Raji (cell line): Measurements from ENCODE around the gene NLK.

Source experiments
- POLR2A ChIP-seq: IDR thresholded peaks from 2 replicates; pipeline ENCODE4 v1.6.1; 2011; ENCODE audit warnings: low read depth, low read length, control low read depth; ENCODE audit not compliant: insufficient read depth

Gene NLK

DNA sequence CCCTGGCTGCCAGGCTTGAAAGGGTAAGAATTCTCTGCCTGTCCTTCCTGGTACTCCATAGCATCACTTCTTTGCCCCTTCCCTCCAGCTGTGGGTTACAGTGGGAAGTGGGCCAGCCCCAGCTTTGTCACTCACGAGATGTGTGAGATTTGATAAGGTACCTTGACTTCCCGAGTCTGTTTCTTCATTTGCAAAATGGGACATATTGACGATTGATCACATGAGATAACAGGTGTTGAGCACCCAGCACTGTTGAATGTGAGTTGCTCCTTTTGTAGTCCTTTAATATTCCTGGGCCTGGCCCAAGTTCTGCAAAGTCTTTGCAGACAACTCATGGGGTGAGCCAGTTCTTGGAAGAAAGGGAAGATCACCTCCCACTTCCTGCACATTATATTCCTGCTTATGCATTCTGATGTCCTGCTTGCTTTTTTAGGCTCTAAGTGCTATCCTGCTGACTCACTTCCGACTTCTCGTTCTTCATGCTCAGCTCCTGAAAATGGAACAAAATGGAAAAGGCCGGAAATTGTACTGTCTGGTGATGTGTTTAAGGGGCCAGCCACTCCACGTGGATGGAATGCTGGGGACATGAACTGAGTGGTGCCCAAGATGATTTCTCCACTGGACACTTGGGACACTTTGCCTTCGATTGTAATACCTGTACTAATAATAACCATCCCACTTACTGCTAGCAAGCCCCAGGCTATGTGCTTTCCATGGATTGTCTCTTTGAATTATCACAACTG is 8.3 kb upstream of the NLK start:
- no peak for TF ChIP-seq POLR2A

DNA sequence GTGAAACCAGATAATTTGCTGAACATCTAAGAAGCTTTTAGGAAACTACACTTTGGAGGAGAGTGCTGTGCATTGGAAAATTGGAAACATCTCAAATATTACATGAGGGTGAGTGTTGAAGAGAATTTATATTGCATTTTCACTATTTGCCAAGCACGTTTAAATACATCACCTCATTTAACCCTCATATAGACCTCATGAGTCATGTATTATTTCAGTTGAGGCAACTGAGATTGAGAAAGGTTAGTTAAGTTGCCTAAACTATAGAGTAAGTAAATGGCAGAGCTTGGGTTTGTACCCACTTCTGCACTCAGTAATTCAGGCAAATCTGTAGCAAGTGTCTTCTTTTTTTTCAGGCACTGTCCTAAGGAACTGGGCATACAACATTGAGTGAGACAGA is 3.7 kb upstream of the NLK start:
- TF ChIP-seq POLR2A: no peak

DNA sequence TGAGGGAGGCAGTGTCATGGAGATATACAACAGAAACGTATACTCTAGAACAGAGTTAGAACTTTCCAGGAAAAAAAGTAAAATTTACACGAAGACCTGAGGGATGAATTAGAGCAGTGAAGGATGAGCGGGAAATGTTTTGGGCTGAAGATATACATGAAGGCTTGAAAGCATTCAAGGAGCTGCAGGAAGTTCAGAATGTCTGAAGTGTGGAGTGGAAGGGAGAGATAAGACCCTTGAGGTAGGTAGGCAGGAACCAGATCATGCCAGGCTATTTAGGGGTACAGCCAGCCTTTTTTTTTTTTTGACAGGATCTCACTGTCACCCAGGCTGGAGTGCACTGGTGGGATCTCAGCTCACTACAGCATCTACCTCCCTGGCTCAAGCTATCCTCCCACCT is 3.2 kb upstream of the NLK start:
- TF ChIP-seq POLR2A: no peak

DNA sequence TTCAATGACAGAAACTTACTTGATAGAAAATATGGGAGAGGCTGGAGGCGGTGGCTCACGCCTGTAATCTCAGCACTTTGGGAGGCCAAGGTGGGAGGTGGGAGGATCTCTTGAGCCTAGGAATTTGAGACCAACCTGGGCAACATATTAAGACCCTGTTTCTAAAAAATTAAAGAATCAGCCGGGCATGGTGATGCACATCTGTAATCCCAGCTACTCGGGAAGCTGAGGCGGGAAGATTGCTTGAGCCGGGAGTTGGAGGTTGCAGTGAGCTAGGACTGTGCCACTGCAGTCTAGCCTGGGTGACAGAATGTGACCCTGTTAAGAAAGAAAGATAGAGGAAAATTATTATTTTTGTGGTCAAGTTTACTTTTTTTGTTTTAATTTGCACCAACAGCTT is 2.1 kb upstream of the NLK start:
- no peak for TF ChIP-seq POLR2A

DNA sequence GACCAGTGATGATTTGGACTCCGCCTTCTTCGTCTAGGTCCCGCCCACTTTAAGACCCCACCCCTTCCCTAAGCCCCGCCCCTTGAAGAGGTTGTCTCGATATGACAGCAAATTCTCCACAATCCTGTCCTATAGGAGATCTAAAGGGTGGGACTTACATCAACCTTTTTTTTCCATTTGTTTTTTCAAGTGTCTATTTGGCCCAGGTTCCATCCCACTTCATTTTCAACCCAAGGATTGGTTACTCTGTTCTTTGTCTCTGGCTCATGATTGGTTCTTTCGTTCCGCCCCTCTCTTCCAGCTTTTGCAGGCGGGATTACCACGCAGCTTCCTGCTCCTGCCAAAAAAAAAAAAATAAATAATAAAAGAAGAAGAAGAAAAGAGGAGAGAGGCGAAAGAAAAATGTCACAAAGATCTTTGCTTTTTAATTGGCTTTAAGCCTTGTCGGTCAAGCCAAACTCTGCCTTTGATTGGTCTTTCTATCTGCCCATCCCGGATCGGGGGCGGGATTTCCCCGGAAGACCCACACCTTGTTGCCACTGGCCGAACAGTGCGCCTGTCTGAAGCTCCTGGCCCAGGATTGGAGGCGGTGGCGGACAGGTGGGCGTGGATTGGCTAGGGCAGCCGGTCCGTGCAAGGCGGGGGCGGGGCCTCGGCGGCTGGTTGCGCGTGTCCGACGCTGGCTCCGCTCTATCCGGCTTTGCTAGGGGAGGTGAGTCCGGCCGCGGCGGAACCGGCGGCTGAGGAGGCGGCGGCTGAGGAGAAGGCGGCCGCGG is 1.2 kb upstream of the NLK start:
- peak; percentile 69 for TF ChIP-seq POLR2A

DNA sequence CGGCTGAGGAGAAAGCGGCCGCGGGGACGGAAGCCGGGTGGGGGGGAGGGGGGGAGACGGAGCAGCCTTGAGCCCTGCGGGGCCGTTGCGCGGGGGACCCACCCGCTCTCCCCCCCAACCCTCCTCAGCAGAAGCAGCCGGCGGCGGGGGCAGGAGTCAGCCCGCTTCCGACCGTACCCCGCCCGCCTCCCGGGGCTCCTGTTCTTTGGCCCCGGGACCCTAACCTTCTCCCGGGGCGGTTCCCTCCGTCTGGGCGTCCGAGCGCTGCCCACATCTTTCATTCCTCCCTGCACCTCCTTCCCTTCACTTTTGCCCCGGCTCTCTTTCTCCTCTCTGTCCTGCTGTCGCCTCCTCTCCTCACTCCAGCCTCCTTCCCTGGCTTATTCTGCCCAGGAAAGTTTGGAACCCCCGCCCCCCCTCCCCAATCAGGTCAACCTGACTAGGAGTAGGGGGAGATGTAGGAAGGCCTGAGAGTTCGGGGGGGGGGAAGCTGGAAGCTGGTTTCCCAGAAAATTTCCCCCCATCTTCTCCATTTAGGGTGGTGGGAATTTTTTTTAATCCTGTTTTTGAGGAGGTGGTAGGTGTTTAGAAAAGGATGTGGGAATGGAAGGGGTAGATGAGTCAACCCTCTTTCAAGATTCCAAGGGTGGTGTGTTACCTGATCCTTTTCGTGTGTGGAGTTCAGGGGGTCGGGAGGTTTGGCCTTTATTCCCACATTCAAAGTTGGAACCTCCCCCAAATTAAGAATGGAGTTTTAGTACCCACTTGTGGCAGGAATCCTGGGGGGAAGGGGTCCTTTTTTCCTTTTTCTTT is 427 bp upstream of the NLK start:
- no peak; the same call in 1 of the 2 replicates for TF ChIP-seq POLR2A

DNA sequence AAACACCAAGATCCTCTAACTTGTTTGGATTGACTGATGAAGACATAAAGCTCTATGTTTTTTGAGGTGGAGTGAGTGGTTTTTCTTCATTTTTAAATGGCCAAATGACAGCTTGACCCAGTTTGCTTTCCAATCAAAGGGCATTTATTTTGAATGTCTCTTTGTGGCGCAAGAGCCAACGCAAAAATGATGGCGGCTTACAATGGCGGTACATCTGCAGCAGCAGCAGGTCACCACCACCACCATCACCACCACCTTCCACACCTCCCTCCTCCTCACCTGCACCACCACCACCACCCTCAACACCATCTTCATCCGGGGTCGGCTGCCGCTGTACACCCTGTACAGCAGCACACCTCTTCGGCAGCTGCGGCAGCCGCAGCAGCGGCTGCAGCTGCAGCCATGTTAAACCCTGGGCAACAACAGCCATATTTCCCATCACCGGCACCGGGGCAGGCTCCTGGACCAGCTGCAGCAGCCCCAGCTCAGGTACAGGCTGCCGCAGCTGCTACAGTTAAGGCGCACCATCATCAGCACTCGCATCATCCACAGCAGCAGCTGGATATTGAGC is 329 bp downstream of the NLK start:
- no peak for TF ChIP-seq POLR2A

DNA sequence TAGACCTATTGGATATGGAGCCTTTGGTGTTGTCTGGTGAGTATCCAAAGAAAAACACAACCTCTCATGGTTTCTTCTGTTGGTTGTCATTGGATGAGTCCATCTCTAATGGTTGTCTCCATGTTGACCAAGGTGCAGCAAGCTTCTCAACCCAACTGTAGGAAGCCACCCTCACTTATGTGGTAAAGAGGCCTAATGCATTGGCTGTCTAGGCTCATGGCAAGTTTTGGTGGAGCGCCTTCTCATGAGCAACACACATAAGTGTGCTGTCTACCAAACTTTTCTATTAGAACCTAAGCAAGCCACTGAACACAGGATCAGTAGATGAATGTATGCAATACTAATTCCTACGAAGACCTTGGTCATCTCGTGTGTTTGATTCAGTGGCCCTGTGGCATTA is 819 bp downstream of the NLK start:
- no peak for TF ChIP-seq POLR2A

DNA sequence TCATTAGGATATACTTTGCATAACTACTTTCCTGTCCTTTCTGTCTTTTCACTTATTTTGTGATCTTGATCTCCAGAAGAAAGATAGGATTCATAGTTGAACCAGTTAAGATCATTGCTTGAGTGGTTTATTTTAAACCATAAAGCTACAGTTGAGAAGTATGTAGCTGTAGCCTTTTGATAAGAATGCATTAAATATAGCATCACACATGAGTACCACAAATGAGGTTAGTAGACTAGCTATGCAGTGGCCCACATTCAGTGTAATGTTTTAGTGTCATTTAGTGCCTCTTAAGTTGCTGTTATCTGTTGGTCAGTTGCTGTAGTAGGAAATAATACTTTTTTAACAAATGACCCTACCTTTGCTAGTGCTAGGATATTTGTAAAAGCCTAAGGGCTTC is 1.3 kb downstream of the NLK start:
- no peak for TF ChIP-seq POLR2A

DNA sequence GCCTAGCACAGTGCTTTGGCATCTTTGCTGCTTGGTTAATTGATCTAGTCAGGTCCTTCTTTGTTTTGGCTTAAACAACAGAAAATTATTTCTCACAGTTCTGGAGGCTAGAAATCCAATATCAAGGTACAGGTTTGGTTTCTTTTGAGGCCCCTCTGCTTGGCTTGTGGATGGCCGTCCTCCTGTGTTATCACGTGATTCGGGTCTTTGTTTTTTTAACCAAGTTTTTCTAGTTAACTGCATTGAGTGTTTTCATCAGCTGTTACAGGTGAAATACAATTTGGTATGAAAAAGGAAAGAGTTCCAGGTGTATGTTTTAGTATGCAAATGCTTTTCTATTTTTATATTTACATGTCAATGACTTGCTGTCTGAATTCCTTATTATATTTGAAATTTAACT is 2.8 kb downstream of the NLK start:
- no peak for TF ChIP-seq POLR2A

DNA sequence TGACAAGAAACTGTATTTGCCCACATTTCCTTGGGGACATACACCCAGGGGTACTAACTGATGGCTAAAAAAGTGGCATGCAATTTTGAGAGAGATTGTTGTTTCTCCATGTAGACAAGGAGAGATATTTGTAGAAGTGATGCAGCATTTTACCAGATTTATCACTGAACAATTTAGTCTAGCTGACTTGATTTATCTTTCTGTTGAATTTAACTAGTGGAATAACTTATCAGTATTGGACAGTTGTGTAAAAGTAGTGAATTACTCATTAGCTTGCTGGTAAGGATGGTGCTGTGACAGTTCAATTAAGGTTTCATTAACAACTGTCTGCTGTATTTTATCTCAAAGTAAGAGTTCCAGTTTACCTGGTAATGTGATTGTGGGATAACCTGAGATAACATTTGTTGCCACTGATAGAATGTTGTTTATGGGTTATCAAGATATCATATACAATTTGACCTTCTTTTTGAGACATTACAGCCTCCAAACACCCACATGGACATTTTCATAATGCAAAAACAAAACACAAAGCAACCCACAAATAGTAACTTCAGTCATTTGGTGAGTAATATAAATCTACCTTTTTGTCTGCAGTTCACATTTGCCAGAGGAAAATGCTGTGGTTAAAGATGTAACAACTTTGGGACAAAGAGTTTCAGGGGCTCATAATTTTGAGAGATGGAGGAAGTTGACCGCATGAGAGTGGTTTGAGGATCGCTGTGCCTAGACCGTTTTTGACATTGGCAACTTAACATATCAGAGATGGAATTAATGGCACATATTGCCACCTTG is 3.8 kb downstream of the NLK start:
- TF ChIP-seq POLR2A: no peak

DNA sequence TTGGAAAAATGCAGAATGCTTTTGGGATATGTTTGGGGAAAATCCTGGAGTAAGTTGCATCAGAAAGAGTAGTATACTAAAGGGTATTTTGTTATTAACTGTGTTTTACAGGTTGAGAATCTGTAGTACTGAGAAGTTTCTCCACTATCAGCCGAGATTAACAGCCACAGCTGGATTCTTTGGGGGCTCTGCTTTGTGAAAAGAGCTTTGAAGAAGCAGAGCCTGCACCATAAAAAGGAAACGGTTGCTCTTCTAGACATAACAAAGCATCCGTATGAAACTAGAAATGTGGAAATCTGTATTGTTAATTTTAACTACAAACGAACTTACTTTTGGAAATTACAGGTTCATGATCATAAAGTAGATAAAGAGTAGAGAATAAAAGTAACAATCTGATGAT is 5.3 kb downstream of the NLK start:
- TF ChIP-seq POLR2A: no peak

DNA sequence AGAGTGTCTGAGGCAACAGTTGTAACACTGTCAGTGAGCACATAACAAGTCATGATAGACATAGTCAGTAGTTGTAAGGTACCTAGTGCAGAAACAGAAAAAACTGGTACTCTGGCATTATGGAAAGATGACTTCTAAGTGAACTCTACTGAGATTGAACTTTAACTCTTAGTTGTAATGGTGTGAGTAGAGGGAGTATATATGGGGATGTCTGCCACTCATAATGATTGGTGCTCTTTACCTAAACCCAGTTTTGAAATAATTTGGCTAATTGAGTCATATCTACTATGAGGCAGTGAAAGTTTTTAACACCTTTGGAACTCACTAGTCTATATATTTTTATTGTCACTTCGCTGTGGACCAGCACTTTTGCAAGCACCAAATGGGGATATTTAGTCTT is 6.6 kb downstream of the NLK start:
- no peak for TF ChIP-seq POLR2A

DNA sequence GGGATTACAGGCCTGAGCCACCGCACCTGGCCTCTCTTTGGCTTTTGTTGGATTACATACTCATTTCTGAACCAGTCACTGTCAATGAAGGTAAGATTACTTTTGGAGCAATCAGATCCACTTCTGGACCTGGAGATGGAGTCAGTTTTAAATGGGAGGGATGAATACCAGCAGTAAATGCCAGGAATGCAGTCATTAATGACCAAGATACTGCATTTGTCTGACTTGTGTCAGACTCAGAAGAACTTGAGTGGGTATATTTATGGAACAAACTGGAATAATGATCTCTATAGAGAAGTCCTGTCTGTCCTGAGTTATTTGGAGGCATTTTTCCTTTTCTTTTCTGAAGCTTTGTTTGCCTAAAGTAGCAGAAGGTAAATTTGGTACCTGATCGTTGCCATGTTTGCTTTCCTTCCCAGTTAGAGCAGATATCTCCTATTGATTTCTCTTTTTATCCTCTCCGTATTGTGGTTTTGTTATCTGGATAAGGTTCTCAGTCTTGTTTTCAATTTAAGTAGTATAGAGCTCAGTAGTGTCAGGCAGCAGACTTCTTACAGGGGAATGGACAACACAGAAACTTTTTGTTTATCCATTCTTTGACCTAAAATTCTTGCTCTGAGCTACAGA is 10.7 kb downstream of the NLK start:
- TF ChIP-seq POLR2A: no peak
